Inflammatory macrophage (primary cell): Measurements from ENCODE around the gene NUCB1.
"Not testable (repeated sequence)": the region's sequence is repeated elsewhere in the genome, so short reads cannot be mapped to it uniquely, and the experiment has no call there.

ENCODE experiments used
- DNase-seq, 2 donors: peaks; one replicate each; pipeline ENCODE4 v3.0.0-alpha.2; 2020 to 2022

Gene NUCB1

GRCh38 chr19:48874303-48875135, 25.6 kb upstream of the NUCB1 start:
- DNase-seq = peak; percentile 76 to 87

GRCh38 chr19:48876043-48876981, 23.8 kb upstream of the NUCB1 start:
- DNase-seq = not testable (repeated sequence)

- DNase-seq = no peak
Measured at GRCh38 chr19:48877855-48878195, 22.3 kb upstream of the NUCB1 start.

- DNase-seq = peak; percentile 88 to 92
Measured at GRCh38 chr19:48878196-48879024, 21.7 kb upstream of the NUCB1 start.

GRCh38 chr19:48879025-48879637, 21.0 kb upstream of the NUCB1 start:
- no peak for DNase-seq

- DNase-seq = not testable (repeated sequence)
Measured at GRCh38 chr19:48879696-48880095, 20.4 kb upstream of the NUCB1 start.

- DNase-seq = no peak
Measured at GRCh38 chr19:48881741-48882657, 18.1 kb upstream of the NUCB1 start.

- no peak for DNase-seq
Measured at GRCh38 chr19:48883726-48884125, 16.4 kb upstream of the NUCB1 start.

- no peak for DNase-seq
Measured at GRCh38 chr19:48887861-48888612, 12.1 kb upstream of the NUCB1 start.

GRCh38 chr19:48889496-48889895, 10.6 kb upstream of the NUCB1 start:
- not testable (repeated sequence) for DNase-seq

- DNase-seq = no peak
Measured at GRCh38 chr19:48890551-48890950, 9.6 kb upstream of the NUCB1 start.

- DNase-seq = no peak
Measured at GRCh38 chr19:48895226-48895625, 4.9 kb upstream of the NUCB1 start.

GRCh38 chr19:48896191-48896720, 3.9 kb upstream of the NUCB1 start:
- no peak for DNase-seq

- DNase-seq = no peak
Measured at GRCh38 chr19:48897181-48897580, 2.9 kb upstream of the NUCB1 start.

- DNase-seq = not testable (repeated sequence)
Measured at GRCh38 chr19:48899386-48899749, 744 bp upstream of the NUCB1 start.

- DNase-seq = peak; percentile 53 to 64
Measured at GRCh38 chr19:48900477-48901406, 630 bp downstream of the NUCB1 start.

GRCh38 chr19:48902291-48902690, 2.2 kb downstream of the NUCB1 start:
- not testable (repeated sequence) for DNase-seq

GRCh38 chr19:48903788-48904187, 3.7 kb downstream of the NUCB1 start:
- DNase-seq = not testable (repeated sequence)

- no peak for DNase-seq
Measured at GRCh38 chr19:48905664-48906063, 5.6 kb downstream of the NUCB1 start.
